Esophagus (tissue), 2 donors: ENCODE data around the gene CFAP69. TPM values are rescaled to one million over a fixed set of nuclear protein-coding genes. Genes with fewer than 3 reads are reported as not detected.

ENCODE experiments used
- H3K27ac ChIP-seq, 2 donors: one replicate each; pipeline ENCODE4 v1.5.1; 2013; ENCODE audit warnings: low read depth in 2 of 2, mild to moderate bottlenecking in 2 of 2, inconsistent platforms in 1 of 2, low read length in 1 of 2, moderate library complexity in 1 of 2
- H3K27me3 ChIP-seq, 2 donors: one replicate each; pipeline ENCODE4 v1.6.1; 2013; ENCODE audit warnings: low read length in 2 of 2, control low read depth in 1 of 2, mild to moderate bottlenecking in 1 of 2; ENCODE audit not compliant: insufficient read depth in 2 of 2, control insufficient read depth in 1 of 2
- H3K36me3 ChIP-seq, 2 donors: one replicate each; pipeline ENCODE4 v1.6.1; 2013; ENCODE audit warnings: low read length in 1 of 2; ENCODE audit not compliant: control insufficient read depth in 2 of 2, insufficient read depth in 2 of 2
- H3K4me1 ChIP-seq, 2 donors: one replicate each; pipeline ENCODE4 v1.6.1; 2013; ENCODE audit warnings: low read length in 1 of 2; ENCODE audit not compliant: control insufficient read depth in 2 of 2, insufficient read depth in 2 of 2
- H3K4me3 ChIP-seq, 2 donors: one replicate each; pipeline ENCODE4 v1.5.1; 2013; ENCODE audit warnings: low read length in 2 of 2, mild to moderate bottlenecking in 2 of 2, low read depth in 1 of 2, moderate library complexity in 1 of 2
- H3K9me3 ChIP-seq, 2 donors: one replicate each; pipeline ENCODE4 v1.6.1; 2013; ENCODE audit warnings: mild to moderate bottlenecking in 2 of 2, low read depth in 1 of 2, low read length in 1 of 2, moderate library complexity in 1 of 2; ENCODE audit not compliant: control insufficient read depth in 2 of 2, insufficient read depth in 1 of 2
- WGBS, 2 donors: extraction: QIAGEN DNeasy Blood & Tissue Kit; methylation state at CpG; one replicate each; pipeline ENCODE4 v1.1.7; 2013; 5-methylcytosine and 5-hydroxymethylcytosine counted together
- polyA plus RNA-seq, 2 donors: library from polyadenylated mRNA; stranded (reverse); fragments of 200-250 nt; gene quantifications; one replicate each; pipeline ENCODE4 v1.2.3, GENCODE V29; 2013
- donor health status: healthy with polysubstance abuse.
- donor health status: Bipolar disorder and iron deficiency.

Gene CFAP69
- polyA plus RNA-seq, 2 donors, result 1.4 to 3.1 TPM

DNA sequence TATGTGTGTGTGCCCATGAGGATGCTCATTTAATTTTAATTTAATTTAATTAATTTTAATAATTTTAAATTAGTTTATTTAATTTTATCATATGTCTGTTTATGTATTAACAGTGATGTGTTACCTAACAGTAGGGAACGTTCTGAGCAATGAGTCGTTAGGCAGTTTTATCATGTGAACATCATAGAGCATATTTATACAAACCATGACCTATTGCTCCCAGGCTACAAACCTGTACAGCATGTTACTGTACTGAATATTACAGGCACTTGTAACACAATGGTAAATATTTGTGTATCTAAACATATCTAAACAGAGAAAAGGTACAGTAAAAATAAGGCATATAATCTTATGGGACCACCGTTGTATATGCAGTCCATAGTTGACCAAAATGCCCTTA is 13.7 kb upstream of the CFAP69 start:
- WGBS, 2 donors, result 66 to 80% methylated on average over 3 of the region's 3 CpGs
- Histone ChIP-seq H3K9me3 (no peaks in the 10 kb centered on the region), H3K27me3 (no peaks in the 10 kb centered on the region), H3K36me3 (no peaks in the 10 kb centered on the region), H3K4me3 (no peak overlapping the region), H3K4me1 (no peaks in the 10 kb centered on the region), H3K27ac (no peak overlapping the region)

DNA sequence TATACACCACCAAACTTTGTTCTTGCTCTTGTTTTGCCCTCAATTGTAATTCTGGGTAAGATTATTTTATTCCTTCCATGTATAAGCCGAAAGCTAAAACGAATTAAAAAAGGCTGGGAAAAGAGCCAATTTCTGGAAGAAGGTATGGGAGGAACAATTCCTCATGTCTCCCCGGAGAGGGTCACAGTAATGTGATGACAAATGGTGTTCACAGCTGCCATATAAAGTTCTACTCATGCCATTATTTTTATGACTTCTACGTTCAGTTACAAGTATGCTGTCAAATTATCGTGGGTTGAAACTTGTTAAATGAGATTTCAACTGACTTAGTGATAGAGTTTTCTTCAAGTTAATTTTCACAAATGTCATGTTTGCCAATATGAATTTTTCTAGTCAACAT is 12.5 kb upstream of the CFAP69 start:
- Histone ChIP-seq H3K36me3 (no peaks in the 10 kb centered on the region), H3K27ac (no peak overlapping the region), H3K4me3 (no peak overlapping the region), H3K9me3 (no peaks in the 10 kb centered on the region), H3K27me3 (no peaks in the 10 kb centered on the region), H3K4me1 (no peaks in the 10 kb centered on the region)
- 57 to 59% methylated on average over 5 of the region's 5 CpGs for WGBS, 2 donors

DNA sequence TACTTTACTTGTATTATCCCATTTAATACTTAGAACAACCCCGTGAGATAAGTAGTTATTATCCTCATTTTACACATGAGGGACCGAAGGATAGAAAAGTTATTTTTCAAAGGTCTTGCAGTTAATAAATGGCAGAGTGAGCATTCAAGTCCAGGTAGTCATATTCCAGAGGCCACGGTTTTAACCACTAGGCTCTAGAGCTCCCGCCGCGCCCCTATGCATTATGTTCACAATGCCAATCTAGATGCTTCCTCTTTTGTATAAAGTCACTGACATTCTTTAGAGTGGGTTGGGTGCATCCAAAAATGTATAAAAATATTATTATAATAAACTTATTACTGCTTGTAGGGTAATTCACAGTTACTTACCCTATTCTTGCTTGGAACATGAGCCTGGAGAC is 11.4 kb upstream of the CFAP69 start:
- Histone ChIP-seq H3K9me3 (no peaks in the 10 kb centered on the region), H3K36me3 (no peaks in the 10 kb centered on the region), H3K4me3 (no peak overlapping the region), H3K27me3 (no peaks in the 10 kb centered on the region), H3K4me1 (no peaks in the 10 kb centered on the region), H3K27ac (no peak overlapping the region)
- WGBS, 2 donors, result 92 to 93% methylated on average over 6 of the region's 6 CpGs

DNA sequence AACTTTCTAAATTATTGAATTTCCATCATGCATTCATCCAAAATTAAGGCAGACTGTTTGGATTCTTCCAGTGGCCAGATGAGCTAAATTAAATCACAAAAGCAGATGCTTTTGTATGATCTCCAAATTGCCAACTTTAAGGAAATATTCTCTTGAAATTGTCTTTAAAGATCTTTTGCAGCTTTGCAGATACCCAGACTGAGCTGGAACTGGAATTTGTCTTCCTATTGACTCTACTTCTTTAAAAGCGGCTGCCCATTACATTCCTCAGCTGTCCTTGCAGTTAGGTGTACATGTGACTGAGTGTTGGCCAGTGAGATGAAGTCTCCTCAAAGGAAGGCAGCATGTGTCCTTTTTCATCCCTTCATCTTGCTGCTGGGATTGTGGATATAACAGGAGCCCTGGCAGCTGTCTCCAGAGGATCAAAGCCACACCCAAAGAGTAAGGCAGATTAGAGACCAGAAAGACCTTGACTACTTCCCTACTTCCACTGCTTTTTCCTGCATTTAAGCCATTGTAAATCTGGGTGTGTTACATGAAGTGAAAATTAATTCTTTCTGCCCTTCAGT is 8.2 kb upstream of the CFAP69 start:
- H3K9me3 ChIP-seq, result no peaks in the 10 kb centered on the region
- H3K27me3 ChIP-seq, result no peaks in the 10 kb centered on the region
- H3K27ac ChIP-seq, result no peak overlapping the region
- WGBS, 2 donors, result 93 to 100% methylated on average over 1 of the region's 1 CpG
- no peaks in the 10 kb centered on the region for H3K36me3 ChIP-seq
- no peak overlapping the region for H3K4me3 ChIP-seq
- H3K4me1 ChIP-seq, result no peaks in the 10 kb centered on the region

DNA sequence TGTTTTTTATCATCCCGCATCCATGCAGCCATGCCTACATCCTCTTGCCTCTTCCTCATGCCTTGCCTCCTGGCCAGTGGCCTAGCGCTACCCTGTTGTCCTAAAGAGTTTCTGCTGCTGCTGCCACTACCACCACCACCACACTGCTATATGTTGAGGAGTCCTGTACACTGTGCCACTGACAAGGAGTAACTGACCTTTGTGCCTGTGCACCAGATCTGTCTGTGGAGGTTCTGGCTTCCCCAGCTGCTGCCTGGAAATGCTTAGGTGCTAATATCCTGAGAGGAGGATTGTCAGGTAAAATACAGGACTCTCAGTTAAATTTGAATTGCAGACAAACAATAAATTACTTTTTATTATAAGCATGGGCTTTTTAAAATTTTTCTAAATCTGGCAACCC is 7.0 kb upstream of the CFAP69 start:
- Histone ChIP-seq H3K9me3 (no peaks in the 10 kb centered on the region), H3K4me3 (no peak overlapping the region), H3K36me3 (no peaks in the 10 kb centered on the region), H3K27ac (no peak overlapping the region), H3K27me3 (no peaks in the 10 kb centered on the region), H3K4me1 (no peaks in the 10 kb centered on the region)
- 94 to 97% methylated on average over 2 of the region's 2 CpGs for WGBS, 2 donors

DNA sequence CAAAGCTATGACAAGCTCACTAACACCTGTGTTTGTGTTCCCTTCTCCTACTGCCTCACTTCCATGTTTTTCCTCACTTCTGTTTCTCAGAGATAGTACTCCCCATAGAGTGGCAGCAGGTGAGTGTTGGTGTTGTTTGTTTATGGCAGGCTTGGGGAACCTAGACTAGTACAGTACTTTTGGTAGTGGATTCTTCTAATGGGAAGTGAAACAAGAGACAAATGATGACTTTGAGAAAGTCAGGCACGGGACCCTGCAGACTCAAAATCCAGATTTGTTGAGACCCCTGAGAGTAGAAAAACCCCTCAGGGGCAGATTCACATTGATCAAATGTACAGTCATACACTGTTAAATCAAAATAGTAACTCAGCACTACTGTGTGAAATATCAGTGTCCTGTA is 6.4 kb upstream of the CFAP69 start:
- Histone ChIP-seq H3K36me3 (no peaks in the 10 kb centered on the region), H3K4me3 (no peak overlapping the region), H3K27ac (no peak overlapping the region), H3K27me3 (no peaks in the 10 kb centered on the region), H3K4me1 (no peaks in the 10 kb centered on the region), H3K9me3 (no peaks in the 10 kb centered on the region)
- 81 to 89% methylated on average over 1 of the region's 1 CpG for WGBS, 2 donors

DNA sequence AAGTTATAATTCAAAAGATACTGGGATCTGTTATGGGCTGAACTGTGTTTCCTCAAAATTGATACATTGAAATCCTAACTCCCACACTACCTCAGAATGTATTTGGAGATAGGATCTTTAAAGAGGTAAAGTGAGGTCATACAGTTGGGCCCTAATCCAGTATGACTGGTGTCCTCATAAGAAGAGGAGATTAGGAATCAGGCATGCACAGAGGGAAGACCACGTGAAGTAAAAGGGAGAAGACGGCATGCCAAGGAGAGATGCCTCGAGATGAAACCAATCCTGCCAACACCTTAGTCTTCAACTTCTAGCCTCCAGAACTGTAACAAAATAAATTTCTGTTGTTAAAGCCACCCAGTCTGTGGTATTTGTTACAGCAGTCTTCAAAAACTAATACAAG is 5.9 kb upstream of the CFAP69 start:
- Histone ChIP-seq H3K4me1 (no peaks in the 10 kb centered on the region), H3K27me3 (no peaks in the 10 kb centered on the region), H3K27ac (no peak overlapping the region), H3K4me3 (no peak overlapping the region), H3K9me3 (no peaks in the 10 kb centered on the region), H3K36me3 (no peaks in the 10 kb centered on the region)
- WGBS, 2 donors, result 73 to 82% methylated on average over 3 of the region's 3 CpGs

DNA sequence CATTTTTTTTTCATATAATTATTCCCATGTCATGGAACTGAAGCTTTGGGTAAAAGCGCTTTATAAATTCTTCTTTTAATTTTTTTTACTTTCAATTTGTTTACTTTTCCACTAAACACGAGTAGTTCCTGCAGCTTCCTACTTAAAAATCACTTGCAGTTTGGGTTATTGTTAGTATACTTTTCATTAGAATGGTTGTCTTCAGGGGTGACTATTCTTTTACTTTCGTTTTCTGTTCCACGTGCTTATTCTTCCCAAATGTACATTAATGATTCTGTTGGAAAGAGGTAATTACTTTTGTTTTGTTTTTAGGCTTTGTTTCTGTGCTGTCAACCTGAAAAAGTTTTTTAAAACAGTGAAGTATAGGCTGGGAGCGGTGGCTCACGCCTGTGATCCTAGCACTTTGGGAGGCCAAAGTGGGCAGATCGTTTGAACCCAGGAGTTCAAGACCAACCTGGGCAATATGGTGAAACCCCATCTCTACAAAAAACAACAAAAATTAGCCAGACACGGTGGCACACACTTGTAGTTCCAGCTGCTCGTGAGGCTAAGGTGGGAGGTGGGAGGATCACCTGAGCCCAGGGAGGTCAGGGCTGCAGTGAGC is 5.2 kb upstream of the CFAP69 start:
- H3K9me3 ChIP-seq, result no peaks in the 10 kb centered on the region
- 75% methylated on average over 9 of the region's 9 CpGs for WGBS, 2 donors

DNA sequence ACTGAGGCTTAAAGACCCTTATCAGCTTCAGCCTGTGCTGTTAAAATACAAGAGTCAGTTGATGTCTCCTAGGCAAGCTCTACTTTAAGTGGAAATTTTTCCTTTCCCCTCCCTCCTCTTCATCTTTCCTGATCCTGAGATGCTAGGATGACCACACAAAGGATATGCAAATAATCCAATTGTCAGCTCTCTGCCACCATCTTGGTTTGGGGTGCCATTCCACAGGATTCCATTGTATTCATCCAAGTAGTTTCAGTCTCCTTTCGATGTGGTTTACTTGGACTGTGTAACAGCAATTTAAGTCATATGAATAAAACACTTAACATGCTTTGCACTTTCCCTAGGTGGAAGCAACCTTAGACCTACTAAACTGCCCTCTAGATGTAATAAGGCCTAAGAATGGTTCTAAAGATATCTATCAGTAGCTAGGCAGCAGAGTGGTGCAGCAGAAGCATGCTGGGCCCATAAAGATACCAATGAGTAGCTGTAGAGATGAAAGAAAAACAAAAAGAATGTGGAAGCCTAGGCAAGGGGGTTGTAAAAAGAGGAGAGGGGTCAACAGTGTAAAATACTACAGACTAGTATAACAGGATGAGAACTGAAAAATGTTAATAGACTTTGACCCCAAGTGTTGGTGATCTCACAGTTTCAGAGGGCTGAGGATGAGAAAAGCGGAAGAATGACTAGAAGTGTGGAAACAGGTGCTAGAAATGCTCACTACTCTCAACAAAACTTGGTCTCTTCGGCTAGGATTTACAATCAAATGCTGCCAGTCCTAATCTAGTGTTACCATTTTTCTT is 2.4 kb upstream of the CFAP69 start:
- H3K4me3 ChIP-seq, result no peak overlapping the region
- peaks cover 0 to 2% of the 10 kb centered on the region in 2 donors for H3K4me1 ChIP-seq
- H3K9me3 ChIP-seq, result no peaks in the 10 kb centered on the region
- H3K27ac ChIP-seq, result no peak overlapping the region
- 85 to 90% methylated on average over 3 of the region's 3 CpGs for WGBS, 2 donors
- no peaks in the 10 kb centered on the region for H3K27me3 ChIP-seq
- H3K36me3 ChIP-seq, result no peaks in the 10 kb centered on the region

More for the DNA sequence above, 5.2 kb upstream of the CFAP69 start:
- Histone ChIP-seq H3K4me1 (no peaks in the 10 kb centered on the region), H3K27ac (no peak overlapping the region), H3K27me3 (no peaks in the 10 kb centered on the region), H3K36me3 (no peaks in the 10 kb centered on the region), H3K4me3 (no peak overlapping the region)
